GM18498 (cell line): Measurements from ENCODE around the gene CD7.

Experiments used
- ATAC-seq: cut with Tn5 transposase; IDR thresholded peaks from one replicate; pipeline ENCODE4 v1.9.1; 2021; ENCODE audit warnings: mild to moderate bottlenecking, moderate library complexity; ENCODE audit not compliant: unreplicated experiment

CD7 gene

DNA sequence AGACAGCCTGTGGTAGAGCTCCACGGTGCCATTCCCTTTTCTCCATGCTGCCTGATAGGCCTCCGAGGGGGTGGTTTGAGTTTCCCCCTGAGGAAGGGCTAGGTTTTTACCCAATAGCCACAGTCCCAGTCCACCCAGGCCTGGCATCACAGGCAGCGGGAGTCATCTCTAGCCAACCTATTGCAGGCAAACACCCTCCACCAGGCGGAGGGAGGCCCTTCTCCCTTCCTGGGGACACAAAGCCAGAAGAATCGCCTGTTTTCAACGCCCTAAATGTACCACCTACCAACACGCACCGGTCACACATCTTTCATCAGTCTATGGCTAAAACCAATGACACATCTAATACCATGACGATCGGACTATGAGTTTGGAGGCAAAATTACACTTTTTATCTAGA lies 51.3 kb downstream of the CD7 start:
- no peak for ATAC-seq
